A549 (cell line): ENCODE data around the gene IMPA2.

Experiments
- BHLHE40 ChIP-seq: IDR thresholded peaks from 2 replicates; pipeline ENCODE4 v1.6.1; 2012; ENCODE audit warnings: low read depth, low read length, inconsistent platforms
- EP300 ChIP-seq, 2 experiments: fragments of >200 bp; sonication (Bioruptor Twin); formaldehyde crosslinking; IDR thresholded peaks; 2 replicates in 1 of 2; 3 replicates in 1 of 2; pipeline ENCODE4 v1.6.1; 2016 to 2017
- NR3C1 ChIP-seq: fragments of >200 bp; sonication (Bioruptor Twin); formaldehyde crosslinking; IDR thresholded peaks from 3 replicates; pipeline ENCODE4 v1.6.1; 2017
- POLR2A ChIP-seq: IDR thresholded peaks from 2 replicates; pipeline ENCODE4 v1.6.1; 2012; ENCODE audit warnings: mild to moderate bottlenecking, low read length
- RAD21 ChIP-seq, 2 experiments: fragments of >200 bp in 1 of 2; sonication (Bioruptor Twin) in 1 of 2; formaldehyde crosslinking in 1 of 2; IDR thresholded peaks in 1 of 2; conservative IDR thresholded peaks in 1 of 2; 2 replicates in 1 of 2; 3 replicates in 1 of 2; pipeline ENCODE4 v1.6.1; 2012 to 2018; ENCODE audit warnings: inconsistent platforms in 1 of 2
- RNF2 ChIP-seq: fragments of 200-600 bp; sonication (generic); IDR thresholded peaks from 2 replicates; pipeline ENCODE4 v1.6.1; 2016; ENCODE audit warnings: low read depth, mild to moderate bottlenecking, antibody characterized with exemption, moderate library complexity, borderline replicate concordance
- SMC3 ChIP-seq: fragments of >200 bp; sonication (Bioruptor Twin); formaldehyde crosslinking; IDR thresholded peaks from 3 replicates; pipeline ENCODE4 v1.6.1; 2018; ENCODE audit warnings: inconsistent platforms
- TF ChIP-seq, protein P1 (sequence below): fragments of >200 bp; sonication (Bioruptor Twin); formaldehyde crosslinking; IDR thresholded peaks from 3 replicates; pipeline ENCODE4 v1.5.1; 2016
- TF ChIP-seq, protein P2 (sequence below): fragments of 450-650 bp; IDR thresholded peaks from 2 replicates; pipeline ENCODE4 v1.6.1; 2014; ENCODE audit warnings: antibody characterized with exemption
- TF ChIP-seq, protein P3 (sequence below): fragments of 150-350 bp; IDR thresholded peaks from 2 replicates; pipeline ENCODE4 v1.6.1; 2014; ENCODE audit warnings: low read depth, mild to moderate bottlenecking, low read length
- TF ChIP-seq, protein P4 (sequence below): IDR thresholded peaks from 2 replicates; pipeline ENCODE4 v1.6.1; 2012; ENCODE audit warnings: low read depth, borderline replicate concordance

DNA sequence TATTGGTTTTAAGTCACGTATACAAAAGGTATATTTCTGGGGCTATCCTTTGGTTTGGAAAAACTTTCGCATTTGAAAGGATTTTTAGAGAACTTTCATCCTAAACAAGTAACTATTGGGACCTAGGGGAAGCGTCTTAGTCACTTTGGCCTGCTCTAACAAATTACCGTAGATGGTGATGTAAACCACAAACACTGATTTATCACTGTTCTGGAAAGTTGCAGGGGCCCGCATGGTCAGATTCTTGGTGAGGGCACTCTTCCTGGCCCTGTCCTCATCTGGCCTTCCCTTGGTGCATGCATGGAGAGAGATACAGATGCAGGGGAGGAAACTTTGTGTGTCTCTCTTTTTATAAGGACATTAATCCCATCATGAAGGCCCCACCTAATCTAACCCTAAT is 63.3 kb downstream of the IMPA2 start:
- TF ChIP-seq, protein P1, sequence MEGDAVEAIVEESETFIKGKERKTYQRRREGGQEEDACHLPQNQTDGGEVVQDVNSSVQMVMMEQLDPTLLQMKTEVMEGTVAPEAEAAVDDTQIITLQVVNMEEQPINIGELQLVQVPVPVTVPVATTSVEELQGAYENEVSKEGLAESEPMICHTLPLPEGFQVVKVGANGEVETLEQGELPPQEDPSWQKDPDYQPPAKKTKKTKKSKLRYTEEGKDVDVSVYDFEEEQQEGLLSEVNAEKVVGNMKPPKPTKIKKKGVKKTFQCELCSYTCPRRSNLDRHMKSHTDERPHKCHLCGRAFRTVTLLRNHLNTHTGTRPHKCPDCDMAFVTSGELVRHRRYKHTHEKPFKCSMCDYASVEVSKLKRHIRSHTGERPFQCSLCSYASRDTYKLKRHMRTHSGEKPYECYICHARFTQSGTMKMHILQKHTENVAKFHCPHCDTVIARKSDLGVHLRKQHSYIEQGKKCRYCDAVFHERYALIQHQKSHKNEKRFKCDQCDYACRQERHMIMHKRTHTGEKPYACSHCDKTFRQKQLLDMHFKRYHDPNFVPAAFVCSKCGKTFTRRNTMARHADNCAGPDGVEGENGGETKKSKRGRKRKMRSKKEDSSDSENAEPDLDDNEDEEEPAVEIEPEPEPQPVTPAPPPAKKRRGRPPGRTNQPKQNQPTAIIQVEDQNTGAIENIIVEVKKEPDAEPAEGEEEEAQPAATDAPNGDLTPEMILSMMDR = no peak
- TF ChIP-seq EP300 (IDR thresholded peaks at IDR 0.05) = no peak
- TF ChIP-seq POLR2A = no peak
- no peak for TF ChIP-seq BHLHE40
- no peak for TF ChIP-seq RAD21 (conservative IDR thresholded peaks at IDR 0.05 in 1 of 2, IDR thresholded peaks at IDR 0.05 in 1 of 2)
- TF ChIP-seq, protein P2, sequence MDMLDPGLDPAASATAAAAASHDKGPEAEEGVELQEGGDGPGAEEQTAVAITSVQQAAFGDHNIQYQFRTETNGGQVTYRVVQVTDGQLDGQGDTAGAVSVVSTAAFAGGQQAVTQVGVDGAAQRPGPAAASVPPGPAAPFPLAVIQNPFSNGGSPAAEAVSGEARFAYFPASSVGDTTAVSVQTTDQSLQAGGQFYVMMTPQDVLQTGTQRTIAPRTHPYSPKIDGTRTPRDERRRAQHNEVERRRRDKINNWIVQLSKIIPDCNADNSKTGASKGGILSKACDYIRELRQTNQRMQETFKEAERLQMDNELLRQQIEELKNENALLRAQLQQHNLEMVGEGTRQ = no peak
- no peak for TF ChIP-seq NR3C1
- TF ChIP-seq, protein P3, sequence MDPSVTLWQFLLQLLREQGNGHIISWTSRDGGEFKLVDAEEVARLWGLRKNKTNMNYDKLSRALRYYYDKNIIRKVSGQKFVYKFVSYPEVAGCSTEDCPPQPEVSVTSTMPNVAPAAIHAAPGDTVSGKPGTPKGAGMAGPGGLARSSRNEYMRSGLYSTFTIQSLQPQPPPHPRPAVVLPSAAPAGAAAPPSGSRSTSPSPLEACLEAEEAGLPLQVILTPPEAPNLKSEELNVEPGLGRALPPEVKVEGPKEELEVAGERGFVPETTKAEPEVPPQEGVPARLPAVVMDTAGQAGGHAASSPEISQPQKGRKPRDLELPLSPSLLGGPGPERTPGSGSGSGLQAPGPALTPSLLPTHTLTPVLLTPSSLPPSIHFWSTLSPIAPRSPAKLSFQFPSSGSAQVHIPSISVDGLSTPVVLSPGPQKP = no peak
- no peak for TF ChIP-seq SMC3
- TF ChIP-seq, protein P4, sequence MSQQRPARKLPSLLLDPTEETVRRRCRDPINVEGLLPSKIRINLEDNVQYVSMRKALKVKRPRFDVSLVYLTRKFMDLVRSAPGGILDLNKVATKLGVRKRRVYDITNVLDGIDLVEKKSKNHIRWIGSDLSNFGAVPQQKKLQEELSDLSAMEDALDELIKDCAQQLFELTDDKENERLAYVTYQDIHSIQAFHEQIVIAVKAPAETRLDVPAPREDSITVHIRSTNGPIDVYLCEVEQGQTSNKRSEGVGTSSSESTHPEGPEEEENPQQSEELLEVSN = no peak
- no peak for TF ChIP-seq RNF2
